Measurements from ENCODE around the gene COL8A2. TPM values are rescaled to one million over a fixed set of nuclear protein-coding genes. Genes with fewer than 3 reads are reported as not detected.

COL8A2 gene
- total RNA-seq, 1 donor = 11.0 TPM

DNA sequence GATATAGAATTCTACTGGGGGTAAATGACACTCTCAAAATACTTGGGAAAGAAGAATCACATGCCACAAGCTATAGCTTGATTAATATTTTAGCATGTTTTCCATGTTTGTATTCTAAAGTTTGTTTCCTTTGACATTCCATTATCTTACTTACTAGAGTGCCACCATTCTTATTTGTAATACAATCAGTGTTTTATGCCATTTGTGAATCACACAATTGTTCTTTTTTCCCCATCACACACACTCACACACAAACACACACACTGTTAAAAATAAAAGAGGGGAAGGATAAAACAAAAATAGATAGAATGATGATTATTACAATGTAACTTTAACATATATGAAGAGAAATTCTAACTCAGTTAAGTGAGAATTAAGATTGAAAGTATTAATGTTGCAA, 57.2 kb downstream of the COL8A2 start:
- H3K4me3 ChIP-seq (ENCODE audit: low read depth, low read length) = no peak overlapping the region
- TF ChIP-seq, protein P1, sequence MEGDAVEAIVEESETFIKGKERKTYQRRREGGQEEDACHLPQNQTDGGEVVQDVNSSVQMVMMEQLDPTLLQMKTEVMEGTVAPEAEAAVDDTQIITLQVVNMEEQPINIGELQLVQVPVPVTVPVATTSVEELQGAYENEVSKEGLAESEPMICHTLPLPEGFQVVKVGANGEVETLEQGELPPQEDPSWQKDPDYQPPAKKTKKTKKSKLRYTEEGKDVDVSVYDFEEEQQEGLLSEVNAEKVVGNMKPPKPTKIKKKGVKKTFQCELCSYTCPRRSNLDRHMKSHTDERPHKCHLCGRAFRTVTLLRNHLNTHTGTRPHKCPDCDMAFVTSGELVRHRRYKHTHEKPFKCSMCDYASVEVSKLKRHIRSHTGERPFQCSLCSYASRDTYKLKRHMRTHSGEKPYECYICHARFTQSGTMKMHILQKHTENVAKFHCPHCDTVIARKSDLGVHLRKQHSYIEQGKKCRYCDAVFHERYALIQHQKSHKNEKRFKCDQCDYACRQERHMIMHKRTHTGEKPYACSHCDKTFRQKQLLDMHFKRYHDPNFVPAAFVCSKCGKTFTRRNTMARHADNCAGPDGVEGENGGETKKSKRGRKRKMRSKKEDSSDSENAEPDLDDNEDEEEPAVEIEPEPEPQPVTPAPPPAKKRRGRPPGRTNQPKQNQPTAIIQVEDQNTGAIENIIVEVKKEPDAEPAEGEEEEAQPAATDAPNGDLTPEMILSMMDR (IDR thresholded peaks at IDR 0.05; ENCODE audit: insufficient read depth, low read length) = no peak
- no peak for DNase-seq (ENCODE audit: low read depth)

DNA sequence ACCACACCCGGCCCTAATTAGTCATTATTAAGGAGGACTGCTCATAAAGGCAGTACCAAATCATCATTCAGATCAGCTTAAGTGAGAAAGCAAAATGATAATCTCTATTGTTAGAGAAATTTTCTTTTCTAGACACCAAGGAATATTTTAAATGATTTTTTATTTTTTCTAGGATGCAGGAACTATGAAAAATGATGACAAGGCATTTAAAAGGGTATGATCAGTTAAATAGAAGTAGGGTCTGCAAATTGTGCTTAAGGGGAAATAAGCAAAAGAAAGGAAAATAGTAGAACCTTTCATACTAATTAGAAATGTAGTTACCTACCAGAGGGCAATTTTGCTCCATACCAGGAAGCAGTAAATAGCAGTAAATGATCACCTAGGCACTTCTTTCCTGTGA, 62.7 kb downstream of the COL8A2 start:
- no peak overlapping the region for H3K4me3 ChIP-seq (ENCODE audit: low read depth, low read length)
- DNase-seq (ENCODE audit: low read depth) = no peak
- TF ChIP-seq, protein P1 (IDR thresholded peaks at IDR 0.05; ENCODE audit: insufficient read depth, low read length) = no peak

DNA sequence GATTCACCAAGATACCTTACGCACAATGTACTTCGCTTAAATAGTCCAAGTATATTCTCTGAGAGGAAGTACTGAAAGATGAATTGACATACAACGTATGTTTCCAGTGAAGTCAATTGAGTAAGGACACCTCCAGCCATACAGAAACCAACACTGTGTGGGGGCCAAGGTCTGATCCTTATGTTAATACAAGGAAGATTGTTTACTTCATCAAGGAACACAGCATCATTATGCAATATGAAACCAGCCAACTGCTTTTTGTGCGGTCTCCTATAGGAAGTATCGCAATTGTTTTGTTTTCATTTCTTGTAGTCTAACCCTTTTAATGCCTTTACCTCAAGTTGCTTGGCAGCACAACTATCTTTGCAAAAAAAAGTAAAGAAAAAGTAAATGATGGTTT, 69.3 kb downstream of the COL8A2 start:
- TF ChIP-seq, protein P1 (IDR thresholded peaks at IDR 0.05; ENCODE audit: insufficient read depth, low read length) = no peak
- no peak for DNase-seq (ENCODE audit: low read depth)
- H3K4me3 ChIP-seq (ENCODE audit: low read depth, low read length) = no peak overlapping the region

DNA sequence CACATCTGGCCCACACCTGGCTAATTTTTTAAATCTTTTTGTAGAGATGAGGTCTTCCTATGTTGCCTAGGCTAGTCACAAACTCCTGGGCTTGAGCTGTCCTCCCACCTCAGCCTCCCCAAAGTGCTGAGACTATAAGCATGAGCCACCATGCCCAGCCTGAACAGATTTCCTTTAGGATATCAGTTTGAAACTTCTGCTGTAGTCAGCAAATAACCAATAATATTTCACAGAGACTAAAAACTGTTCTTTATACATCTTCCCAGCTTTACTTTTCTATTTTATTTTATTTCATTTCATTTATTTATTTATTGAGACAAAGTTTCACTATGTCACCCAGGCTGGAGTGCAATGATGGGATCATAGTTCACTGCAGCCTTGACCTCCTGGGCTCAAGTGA, 71.0 kb downstream of the COL8A2 start:
- TF ChIP-seq, protein P1 (IDR thresholded peaks at IDR 0.05; ENCODE audit: insufficient read depth, low read length) = no peak
- H3K4me3 ChIP-seq (ENCODE audit: low read depth, low read length) = no peak overlapping the region
- no peak for DNase-seq (ENCODE audit: low read depth)

DNA sequence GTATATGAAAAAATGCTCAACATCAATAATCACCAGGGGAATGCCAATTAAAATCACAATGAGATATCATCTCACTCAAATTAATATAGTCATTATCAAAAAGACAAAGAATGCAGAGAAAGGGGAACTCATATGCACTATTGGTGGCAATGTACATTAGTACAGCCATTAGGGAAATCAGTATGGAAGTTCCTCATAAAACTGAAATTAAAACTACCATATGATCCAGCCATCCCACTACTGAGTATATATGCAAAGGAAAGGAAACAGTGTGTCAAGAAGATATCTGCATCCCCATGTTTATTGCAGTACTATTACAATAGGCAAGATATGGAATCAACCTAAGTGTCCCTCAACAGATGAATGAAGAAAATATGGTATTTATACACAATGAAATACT, 73.2 kb downstream of the COL8A2 start:
- no peak for DNase-seq (ENCODE audit: low read depth)
- H3K4me3 ChIP-seq (ENCODE audit: low read depth, low read length) = no peak overlapping the region
- TF ChIP-seq, protein P1 (IDR thresholded peaks at IDR 0.05; ENCODE audit: insufficient read depth, low read length) = no peak

Other genes with a start within 250 kb of the COL8A2 start
- 15.3 and 20.3 TPM in 2 replicates for gene AGO1, start 242.0 kb downstream of the COL8A2 start, total RNA-seq (ENCODE audit: low replicate concordance)
- gene AGO3, start 194.1 kb downstream of the COL8A2 start, total RNA-seq (ENCODE audit: low replicate concordance) = 8.3 and 17.5 TPM in 2 replicates
- gene TEKT2, start 41.1 kb downstream of the COL8A2 start, total RNA-seq (ENCODE audit: low replicate concordance) = 0.18 and 2.1 TPM in 2 replicates
- 21.1 and 25.5 TPM in 2 replicates for gene ADPRS, start 36.3 kb downstream of the COL8A2 start, total RNA-seq (ENCODE audit: low replicate concordance)
- gene TRAPPC3, start 24.3 kb upstream of the COL8A2 start, total RNA-seq (ENCODE audit: low replicate concordance) = 80.8 and 102 TPM in 2 replicates
- gene MAP7D1, start 30.9 kb upstream of the COL8A2 start, total RNA-seq (ENCODE audit: low replicate concordance) = 114 and 180 TPM in 2 replicates
- 47.8 and 130 TPM in 2 replicates for gene THRAP3, start 99.2 kb upstream of the COL8A2 start, total RNA-seq (ENCODE audit: low replicate concordance)
- gene SH3D21, start 181.1 kb upstream of the COL8A2 start, total RNA-seq (ENCODE audit: low replicate concordance) = 5.2 and 9.3 TPM in 2 replicates
- gene EVA1B, start 198.4 kb upstream of the COL8A2 start, total RNA-seq (ENCODE audit: low replicate concordance) = 167 and 366 TPM in 2 replicates